Natural killer cell (primary cell): Measurements from ENCODE around the gene DCHS2. TPM values are rescaled to one million over a fixed set of nuclear protein-coding genes. Genes with fewer than 3 reads are reported as not detected.

Experiments used
- ATAC-seq, 3 donors: fragments of 150-1000 bp in 2 of 3; fragments of 200-7000 bp in 1 of 3; cut with Tn5 transposase; 1 replicate in 1 of 3; 2 replicates in 2 of 3; pipeline ENCODE4 v1.10.0; 2021; ENCODE audit warnings: mild to moderate bottlenecking in 2 of 3, moderate library complexity in 2 of 3
- DNase-seq, 2 donors: peaks; one replicate each; pipeline versions ENCODE4 v3.0.0 to v3.0.0-alpha.2; 2013 to 2021; ENCODE audit warnings: mixed read lengths in 1 of 2
- H3K27ac ChIP-seq: one replicate; pipeline ENCODE4 v1.5.1; 2013; ENCODE audit warnings: mild to moderate bottlenecking, low read length
- H3K27me3 ChIP-seq: one replicate; pipeline ENCODE4 v1.6.1; 2013; ENCODE audit warnings: low read length; ENCODE audit not compliant: control insufficient read depth, insufficient read depth
- H3K36me3 ChIP-seq: one replicate; pipeline ENCODE4 v1.6.1; 2013; ENCODE audit warnings: low read length; ENCODE audit not compliant: control insufficient read depth, insufficient read depth
- H3K4me1 ChIP-seq: one replicate; pipeline ENCODE4 v1.6.1; 2013; ENCODE audit warnings: low read length; ENCODE audit not compliant: control insufficient read depth, insufficient read depth
- H3K4me3 ChIP-seq: one replicate; pipeline ENCODE4 v1.5.1; 2013; ENCODE audit warnings: low read length
- H3K9me3 ChIP-seq: one replicate; pipeline ENCODE4 v1.6.1; 2013; ENCODE audit warnings: low read length; ENCODE audit not compliant: control insufficient read depth, insufficient read depth
- H3K27ac Mint-ChIP-seq, 2 donors: one replicate each; pipeline ENCODE4 v1.8.0; 2022; ENCODE audit warnings: mild to moderate bottlenecking in 2 of 2, mixed read lengths in 2 of 2, moderate library complexity in 1 of 2
- H3K27me3 Mint-ChIP-seq, 2 donors: one replicate each; pipeline ENCODE4 v1.8.0; 2022; ENCODE audit warnings: low read depth in 2 of 2, mixed read lengths in 2 of 2
- H3K36me3 Mint-ChIP-seq: one replicate; pipeline ENCODE4 v1.8.0; 2022; ENCODE audit warnings: mixed read lengths
- H3K4me1 Mint-ChIP-seq, 2 donors: one replicate each; pipeline ENCODE4 v1.8.0; 2022; ENCODE audit warnings: mixed read lengths in 2 of 2
- H3K4me3 Mint-ChIP-seq: one replicate; pipeline ENCODE4 v1.8.0; 2022; ENCODE audit warnings: mild to moderate bottlenecking, moderate library complexity, mixed read lengths
- H3K9me3 Mint-ChIP-seq, 2 donors: one replicate each; pipeline ENCODE4 v1.8.0; 2022; ENCODE audit warnings: mixed read lengths in 2 of 2
- CTCF ChIP-seq: fragments of 200-600 bp; IDR thresholded peaks from one replicate; pipeline ENCODE4 v1.8.0; 2022; ENCODE audit warnings: antibody characterized with exemption
- WGBS: methylation state at CpG from one replicate; pipeline ENCODE4 v1.1.7; 2013; ENCODE audit warnings: missing lambda C conversion rate; ENCODE audit not compliant: insufficient coverage; 5-methylcytosine and 5-hydroxymethylcytosine counted together
- intact Hi-C: fragments of 100-400 bp; cut with micrococcal nuclease; formaldehyde crosslinking; loops from one replicate; pipeline ENCODE4 v1.14.2; 2022
- total RNA-seq, 4 donors: library from RNA; stranded (reverse); fragments of 120-200 nt in 1 of 4; gene quantifications; one replicate each; pipeline versions ENCODE4 v1.2.3 to v1.2.4, GENCODE V29; 2013 to 2022

Gene DCHS2
- total RNA-seq, 3 donors from 2014 or later (not counting 1 experiment from before 2014, with no cell fraction given), result not detected

GRCh38 chr4:154457471-154457870 lies 34.1 kb downstream of the DCHS2 start:
- Histone ChIP-seq H3K27ac (no peak overlapping the region), H3K4me1 (no peaks in the 10 kb centered on the region), H3K36me3 (no peaks in the 10 kb centered on the region), H3K9me3 (no peaks in the 10 kb centered on the region), H3K4me3 (no peak overlapping the region), H3K27me3 (peaks cover 2% of the 10 kb centered on the region)
- TF ChIP-seq CTCF, result no peak
- DNase-seq (no peak), ATAC-seq (no peak)
- Mint-ChIP-seq H3K4me3 (no peak overlapping the region), H3K36me3 (no peaks in the 10 kb centered on the region), H3K27me3 (peaks cover 7 to 8% of the 10 kb centered on the region in 2 donors), H3K9me3 (peaks cover 0 to 2% of the 10 kb centered on the region in 2 donors), H3K4me1 (no peaks in the 10 kb centered on the region), H3K27ac (no peak overlapping the region)
- WGBS, result 67% methylated on average over 6 of the region's 6 CpGs
- intact Hi-C loops, result no loop called here

GRCh38 chr4:154456889-154457288 lies 34.7 kb downstream of the DCHS2 start:
- no peak for ATAC-seq
- no peak overlapping the region for H3K4me3 Mint-ChIP-seq
- no peak for TF ChIP-seq CTCF

DNA sequence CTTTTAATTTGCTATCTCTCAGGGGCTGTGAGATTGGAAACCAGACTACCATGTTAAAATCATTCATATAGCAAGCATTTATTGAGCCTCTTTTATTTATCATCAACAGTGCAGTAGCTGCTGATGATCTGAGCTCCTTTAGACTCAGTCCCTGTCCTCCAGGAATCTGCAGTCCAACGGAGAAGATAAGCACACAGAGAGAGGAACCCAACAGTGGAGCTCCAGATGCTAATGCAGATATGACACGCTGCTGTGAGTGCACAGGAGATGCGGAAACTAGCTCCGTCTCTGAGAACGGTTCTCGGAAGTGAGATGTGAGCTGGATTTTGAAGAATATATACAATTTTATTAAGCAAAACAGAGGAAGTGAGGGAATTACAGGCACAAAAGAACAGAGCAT lies 35.4 kb downstream of the DCHS2 start:
- Histone ChIP-seq H3K9me3 (no peaks in the 10 kb centered on the region), H3K36me3 (no peaks in the 10 kb centered on the region), H3K4me1 (no peaks in the 10 kb centered on the region), H3K4me3 (no peak overlapping the region), H3K27ac (no peak overlapping the region), H3K27me3 (peaks cover 2% of the 10 kb centered on the region)
- TF ChIP-seq CTCF, result no peak
- no peak for ATAC-seq
- Mint-ChIP-seq H3K36me3 (no peaks in the 10 kb centered on the region), H3K9me3 (peaks cover 0 to 2% of the 10 kb centered on the region in 2 donors), H3K27ac (no peak overlapping the region), H3K4me3 (no peak overlapping the region), H3K27me3 (peaks cover 5 to 7% of the 10 kb centered on the region in 2 donors), H3K4me1 (no peaks in the 10 kb centered on the region)
- WGBS, result 80% methylated on average over 6 of the region's 6 CpGs
- intact Hi-C loops, result no loop called here
- no peak for DNase-seq

More at GRCh38 chr4:154456889-154457288, 34.7 kb downstream of the DCHS2 start:
- DNase-seq, result no peak
- intact Hi-C loops, result no loop called here
- WGBS, result 92% methylated on average over 1 of the region's 2 CpGs
- Mint-ChIP-seq H3K4me1 (no peaks in the 10 kb centered on the region), H3K9me3 (peaks cover 0 to 2% of the 10 kb centered on the region in 2 donors), H3K27ac (no peak overlapping the region), H3K27me3 (peaks cover 5 to 7% of the 10 kb centered on the region in 2 donors), H3K36me3 (no peaks in the 10 kb centered on the region)
- Histone ChIP-seq H3K4me3 (no peak overlapping the region), H3K27me3 (peaks cover 2% of the 10 kb centered on the region), H3K36me3 (no peaks in the 10 kb centered on the region), H3K4me1 (no peaks in the 10 kb centered on the region), H3K9me3 (no peaks in the 10 kb centered on the region), H3K27ac (no peak overlapping the region)

- no peak for TF ChIP-seq CTCF
- H3K4me3 ChIP-seq, result no peak overlapping the region
- Mint-ChIP-seq H3K27ac (no peak overlapping the region), H3K4me3 (no peak overlapping the region), H3K27me3 (peaks cover 5 to 7% of the 10 kb centered on the region in 2 donors), H3K36me3 (no peaks in the 10 kb centered on the region), H3K4me1 (no peaks in the 10 kb centered on the region), H3K9me3 (peaks cover 0 to 2% of the 10 kb centered on the region in 2 donors)
- H3K36me3 ChIP-seq, result no peaks in the 10 kb centered on the region
- DNase-seq (no peak), ATAC-seq (no peak)
- no peaks in the 10 kb centered on the region for H3K9me3 ChIP-seq
- H3K27me3 ChIP-seq, result peaks cover 2% of the 10 kb centered on the region
- 54% methylated on average over 1 of the region's 1 CpG for WGBS
- intact Hi-C loops, result no loop called here
- no peak overlapping the region for H3K27ac ChIP-seq
- H3K4me1 ChIP-seq, result no peaks in the 10 kb centered on the region
Measured at GRCh38 chr4:154455111-154455510, 36.5 kb downstream of the DCHS2 start.
